Caco-2 (cell line): Measurements from ENCODE around the gene CFAP157. TPM values are rescaled to one million over a fixed set of nuclear protein-coding genes. Genes with fewer than 3 reads are reported as not detected.

Source experiments
- BruUV-seq: library from RNA; stranded (reverse); fragments of 400-500 nt; replicated peaks from 2 replicates; lab custom pipeline; 2021; lab: Mats Ljungman, UMichigan
- CTCF ChIA-PET: fragments of 300-600 bp; sonication (Branson Sonifier 250); formaldehyde crosslinking; loops from one replicate; lab custom pipeline; 2022; ENCODE audit warnings: antibody characterized with exemption; lab: Charles Lee
- POLR2A ChIA-PET: fragments of 300-600 bp; sonication (Branson Sonifier 250); formaldehyde crosslinking; loops from one replicate; lab custom pipeline; 2022; ENCODE audit warnings: antibody characterized with exemption; lab: Charles Lee
- DNase-seq, 2 experiments: peaks; one replicate each; pipeline versions ENCODE4 v3.0.0 to v3.0.0-alpha.2; 2020 to 2022
- H3K27me3 ChIP-seq: replicated peaks from 2 replicates; pipeline ENCODE4 v1.6.0; 2011; ENCODE audit warnings: low read length; ENCODE audit not compliant: control insufficient read depth, insufficient read depth
- H3K36me3 ChIP-seq: 2 replicates; pipeline ENCODE4 v1.5.1; 2011; ENCODE audit warnings: low read length; ENCODE audit not compliant: control insufficient read depth, insufficient read depth
- H3K4me1 ChIP-seq: fragments of 250-450 bp; sonication (Bioruptor Pico); 2 replicates; pipeline ENCODE4 v1.5.1; 2020; ENCODE audit warnings: mild to moderate bottlenecking
- H3K4me3 ChIP-seq: 2 replicates; pipeline ENCODE4 v1.5.1; 2011; ENCODE audit warnings: low read depth, mild to moderate bottlenecking, control low read depth, low read length
- H3K9me3 ChIP-seq: fragments of 250-450 bp; sonication (Bioruptor Pico); 2 replicates; pipeline ENCODE4 v1.5.1; 2020; ENCODE audit warnings: mild to moderate bottlenecking, moderate library complexity
- H3K27ac Mint-ChIP-seq: one replicate; pipeline ENCODE4 v1.8.0; 2022; ENCODE audit warnings: mixed read lengths; ENCODE audit not compliant: unreplicated experiment
- H3K27me3 Mint-ChIP-seq: one replicate; pipeline ENCODE4 v1.8.0; 2022; ENCODE audit warnings: mixed read lengths; ENCODE audit not compliant: insufficient read depth, unreplicated experiment
- H3K36me3 Mint-ChIP-seq: one replicate; pipeline ENCODE4 v1.8.0; 2022; ENCODE audit warnings: mild to moderate bottlenecking, mixed read lengths; ENCODE audit not compliant: insufficient read depth, unreplicated experiment
- H3K4me1 Mint-ChIP-seq: one replicate; pipeline ENCODE4 v1.8.0; 2022; ENCODE audit warnings: low read depth, mixed read lengths; ENCODE audit not compliant: unreplicated experiment
- H3K4me3 Mint-ChIP-seq: one replicate; pipeline ENCODE4 v1.8.0; 2022; ENCODE audit warnings: mild to moderate bottlenecking, moderate library complexity, mixed read lengths; ENCODE audit not compliant: unreplicated experiment
- H3K9me3 Mint-ChIP-seq: one replicate; pipeline ENCODE4 v1.8.0; 2022; ENCODE audit warnings: mixed read lengths; ENCODE audit not compliant: unreplicated experiment
- CTCF ChIP-seq, 2 experiments: fragments of 200-600 bp in 1 of 2; IDR thresholded peaks; 1 replicate in 1 of 2; 2 replicates in 1 of 2; pipeline versions ENCODE4 v1.5.1 to v1.8.0; 2011 to 2022; ENCODE audit warnings: antibody characterized with exemption in 1 of 2, control low read depth in 1 of 2, inconsistent platforms in 1 of 2, low read depth in 1 of 2, low read length in 1 of 2, mild to moderate bottlenecking in 1 of 2, moderate library complexity in 1 of 2; ENCODE audit not compliant: insufficient read depth in 1 of 2, severe bottlenecking in 1 of 2, unreplicated experiment in 1 of 2
- intact Hi-C: fragments of 100-400 bp; cut with micrococcal nuclease; formaldehyde crosslinking; loops from one replicate; pipeline ENCODE4 v1.10.0; 2022; ENCODE audit not compliant: unreplicated experiment
- total RNA-seq: library from RNA; stranded (reverse); gene quantifications from 2 replicates; pipeline ENCODE4 v1.2.3, GENCODE V29; 2022

CFAP157 gene
- total RNA-seq, 1 experiment from 2014 or later, result not detected

- BruUV-seq, result no TSS peak
- Histone ChIP-seq H3K36me3 (no peaks in the 10 kb centered on the region), H3K4me1 (no peaks in the 10 kb centered on the region; the same call in 1 of the 2 replicates), H3K9me3 (no peaks in the 10 kb centered on the region), H3K27me3 (no peaks in the 10 kb centered on the region), H3K4me3 (no peak overlapping the region)
- Mint-ChIP-seq H3K27ac (no peak overlapping the region), H3K4me3 (no peak overlapping the region), H3K9me3 (no peaks in the 10 kb centered on the region), H3K36me3 (peaks cover 5% of the 10 kb centered on the region), H3K27me3 (peaks cover 1% of the 10 kb centered on the region), H3K4me1 (peaks cover 7% of the 10 kb centered on the region)
- CTCF ChIA-PET, result interaction anchor here (1.6 kb wide), 1 partner anchor 54 kb away, joined by 3 read pairs; the partner anchor contains the start of gene TOR2A
- intact Hi-C loops, result no loop called here
- no peak for TF ChIP-seq CTCF (IDR thresholded peaks at IDR 0.05; ENCODE audit: insufficient read depth in 1 of 2, low read depth in 1 of 2, low read length in 1 of 2, severe bottlenecking in 1 of 2, unreplicated experiment in 1 of 2)
- POLR2A ChIA-PET, result no interaction called here
- DNase-seq, result no peak
Measured at GRCh38 chr9:127680846-127681245, 25.9 kb upstream of the CFAP157 start.

- ChIA-PET POLR2A (no interaction called here), CTCF (interaction anchor here (0.6 to 1.6 kb wide), 2 partner anchors 52 to 179 kb away, joined by 3 read pairs; partner anchors contain the start of gene TOR2A)
- no peak for DNase-seq
- peaks cover 6% of the 10 kb centered on the region for H3K4me1 ChIP-seq
- TF ChIP-seq CTCF (IDR thresholded peaks at IDR 0.05; ENCODE audit: insufficient read depth in 1 of 2, low read depth in 1 of 2, low read length in 1 of 2, severe bottlenecking in 1 of 2, unreplicated experiment in 1 of 2), result no peak
- Mint-ChIP-seq H3K36me3 (peaks cover 5% of the 10 kb centered on the region), H3K27me3 (no peaks in the 10 kb centered on the region), H3K27ac (no peak overlapping the region), H3K4me1 (peaks cover 7% of the 10 kb centered on the region), H3K9me3 (no peaks in the 10 kb centered on the region), H3K4me3 (no peak overlapping the region)
- H3K36me3 ChIP-seq, result no peaks in the 10 kb centered on the region
- H3K4me3 ChIP-seq, result no peak overlapping the region
- no peaks in the 10 kb centered on the region for H3K27me3 ChIP-seq
- intact Hi-C loops, result no loop called here
- no peaks in the 10 kb centered on the region for H3K9me3 ChIP-seq
- BruUV-seq, result no TSS peak
Measured at GRCh38 chr9:127682351-127683136, 24.2 kb upstream of the CFAP157 start.

GRCh38 chr9:127683723-127684122, 23.1 kb upstream of the CFAP157 start:
- Mint-ChIP-seq H3K4me3 (no peak overlapping the region), H3K4me1 (peaks cover 7% of the 10 kb centered on the region), H3K9me3 (no peaks in the 10 kb centered on the region), H3K27me3 (no peaks in the 10 kb centered on the region), H3K36me3 (peaks cover 5% of the 10 kb centered on the region), H3K27ac (no peak overlapping the region)
- ChIA-PET POLR2A (no interaction called here), CTCF (interaction anchor here (0.6 kb wide), 1 partner anchor 181 kb away, joined by 6 read pairs; no protein-coding TSS in a partner anchor)
- Histone ChIP-seq H3K9me3 (no peaks in the 10 kb centered on the region), H3K36me3 (no peaks in the 10 kb centered on the region), H3K4me1 (peaks cover 6% of the 10 kb centered on the region), H3K27me3 (no peaks in the 10 kb centered on the region), H3K4me3 (no peak overlapping the region)
- no peak for TF ChIP-seq CTCF (IDR thresholded peaks at IDR 0.05; ENCODE audit: insufficient read depth in 1 of 2, low read depth in 1 of 2, low read length in 1 of 2, severe bottlenecking in 1 of 2, unreplicated experiment in 1 of 2)
- intact Hi-C loops, result no loop called here
- no TSS peak for BruUV-seq
- DNase-seq, result no peak
